Neural cell (in vitro differentiated cells): ENCODE data around the gene EXD3.

Experiments
- CTCF ChIP-seq: fragments of 450-650 bp; IDR thresholded peaks from 2 replicates; pipeline ENCODE4 v1.5.1; 2014; ENCODE audit warnings: antibody characterized with exemption, mild to moderate bottlenecking, moderate library complexity; ENCODE audit not compliant: poor library complexity, severe bottlenecking
- EP300 ChIP-seq: fragments of 450-650 bp; conservative IDR thresholded peaks from 2 replicates; pipeline ENCODE4 v1.6.1; 2014; ENCODE audit warnings: antibody characterized with exemption, mild to moderate bottlenecking, moderate library complexity; ENCODE audit not compliant: poor library complexity, severe bottlenecking
- EZH2 ChIP-seq: fragments of 200-600, 300-800 bp; shearing (Covaris generic), sonication (generic); IDR thresholded peaks from 2 replicates; pipeline ENCODE4 v1.6.1; 2014; ENCODE audit warnings: antibody characterized with exemption, low read length, borderline replicate concordance, mild to moderate bottlenecking; ENCODE audit not compliant: insufficient read depth, poor library complexity, severe bottlenecking
- MXI1 ChIP-seq: fragments of 450-650 bp; conservative IDR thresholded peaks from 2 replicates; pipeline ENCODE4 v1.6.1; 2014; ENCODE audit warnings: antibody characterized with exemption, mild to moderate bottlenecking; ENCODE audit not compliant: poor library complexity, severe bottlenecking
- POLR2AphosphoS5 ChIP-seq: IDR thresholded peaks from 2 replicates; pipeline ENCODE4 v1.6.1; 2012
- REST ChIP-seq: IDR thresholded peaks from 2 replicates; pipeline ENCODE4 v1.6.1; 2012; ENCODE audit warnings: borderline replicate concordance
- SMC3 ChIP-seq: fragments of 450-650 bp; conservative IDR thresholded peaks from 2 replicates; pipeline ENCODE4 v1.6.1; 2014; ENCODE audit warnings: antibody characterized with exemption, mild to moderate bottlenecking, moderate library complexity; ENCODE audit not compliant: poor library complexity

GRCh38 chr9:137266585-137267453, 156.1 kb downstream of the EXD3 start:
- TF ChIP-seq POLR2AphosphoS5 (no peak), CTCF (no peak), SMC3 (no peak), REST (no peak), EZH2 (no peak), MXI1 (no peak), EP300 (no peak)
